Prostate gland (tissue), 2 donors: Measurements from ENCODE around the gene CYP51A1.

Experiments
- CTCF ChIP-seq, 4 experiments: fragments of 200-600 bp in 2 of 4; fragments of 450-650 bp in 2 of 4; sonication (generic) in 2 of 4; IDR thresholded peaks; 1 replicate in 3 of 4; 2 replicates in 1 of 4; pipeline ENCODE4 v1.5.1; 2016 to 2019; ENCODE audit warnings: antibody characterized with exemption in 4 of 4, mild to moderate bottlenecking in 2 of 4, moderate library complexity in 2 of 4
- POLR2AphosphoS5 ChIP-seq: sonication (generic); formaldehyde crosslinking; IDR thresholded peaks from one replicate; pipeline ENCODE4 v1.6.1; 2017; ENCODE audit warnings: antibody characterized with exemption

GRCh38 chr7:92116949-92117348 is 17.3 kb downstream of the CYP51A1 start:
- TF ChIP-seq POLR2AphosphoS5 (no peak), CTCF (IDR thresholded peaks at IDR 0.05) (no peak)
